Cardiac septum (tissue), 1 donor: ENCODE measurements around the gene NANOS2. TPM values are rescaled to one million over a fixed set of nuclear protein-coding genes. Genes with fewer than 3 reads are reported as not detected.

Experiments used
- DNase-seq: peaks from one replicate; pipeline ENCODE4 v3.0.0-alpha.2; 2020; ENCODE audit warnings: low spot score
- intact Hi-C: fragments of 100-400 bp; cut with DNase I; formaldehyde crosslinking; loops from one replicate; pipeline ENCODE4 v1.14.0; 2022
- long read RNA-seq: library from polyadenylated mRNA; unstranded; transcript quantifications from one replicate; pipeline ENCODE4 v2.0.0, GENCODE V29; 2021
- total RNA-seq: library from RNA; stranded (reverse); fragmentation: NEBNext Ultra II Directional; extraction: Animal tissue kit (Norgen Biotek cat#: 25700); gene quantifications from one replicate; pipeline ENCODE4 v1.2.1, GENCODE V29; 2021
- donor health status: DM: no; HTN: no; CAD: no.

Gene NANOS2
- not detected for total RNA-seq
- long read RNA-seq, result 0 reads

DNA sequence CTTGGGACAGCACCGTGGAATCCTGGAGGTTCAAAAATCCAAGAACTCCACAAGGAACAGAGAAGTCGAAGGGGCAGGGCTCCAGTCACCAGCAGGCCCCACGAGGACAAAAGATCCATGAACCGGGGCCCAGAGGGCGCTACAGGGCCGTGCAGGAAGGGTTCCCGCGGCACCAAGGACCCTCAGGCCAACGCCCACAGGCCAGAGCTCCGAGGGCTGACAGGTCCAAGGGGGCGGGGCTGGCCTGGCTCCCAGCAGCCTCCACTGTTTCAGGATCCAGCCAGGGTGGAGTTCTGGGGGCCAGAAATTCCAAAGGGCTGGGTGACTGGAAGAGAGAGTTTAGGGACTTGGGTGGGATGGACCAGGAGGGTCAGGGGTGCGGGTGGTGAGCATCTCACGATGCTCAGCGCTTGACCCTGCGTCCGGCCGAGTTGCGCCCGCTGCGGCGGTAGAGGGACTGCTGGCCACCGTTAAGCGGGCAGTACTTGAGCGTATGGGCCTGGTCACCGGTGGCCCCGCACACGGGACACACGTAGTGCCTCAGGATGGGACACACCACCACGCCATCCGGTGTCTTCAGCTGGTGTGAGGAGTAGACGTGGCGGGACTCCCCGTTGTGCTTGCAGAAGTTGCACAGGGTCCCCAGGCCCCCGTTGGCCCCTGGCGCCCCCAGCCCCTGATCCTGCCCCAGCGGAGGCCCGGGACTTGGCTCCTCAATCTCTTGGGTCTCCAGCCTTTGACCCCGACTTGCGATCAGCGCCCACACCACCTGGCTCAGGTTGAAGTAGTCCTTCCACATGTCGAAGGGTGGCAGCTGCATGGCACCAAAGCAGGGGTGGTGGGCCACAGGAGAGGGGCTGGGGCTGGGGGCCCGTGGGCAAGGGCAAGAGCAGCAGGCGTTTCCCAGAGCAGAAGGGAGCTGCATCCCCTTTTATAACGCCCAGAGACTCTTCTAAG lies at the start of gene NANOS2:
Gene NANOS2 (minus strand): TSS at position 905 of the 957 bp plus-strand sequence. CDS start 85 bp downstream, at position 820.
- DNase-seq, result no peak
- intact Hi-C loops, result no loop called here

DNA sequence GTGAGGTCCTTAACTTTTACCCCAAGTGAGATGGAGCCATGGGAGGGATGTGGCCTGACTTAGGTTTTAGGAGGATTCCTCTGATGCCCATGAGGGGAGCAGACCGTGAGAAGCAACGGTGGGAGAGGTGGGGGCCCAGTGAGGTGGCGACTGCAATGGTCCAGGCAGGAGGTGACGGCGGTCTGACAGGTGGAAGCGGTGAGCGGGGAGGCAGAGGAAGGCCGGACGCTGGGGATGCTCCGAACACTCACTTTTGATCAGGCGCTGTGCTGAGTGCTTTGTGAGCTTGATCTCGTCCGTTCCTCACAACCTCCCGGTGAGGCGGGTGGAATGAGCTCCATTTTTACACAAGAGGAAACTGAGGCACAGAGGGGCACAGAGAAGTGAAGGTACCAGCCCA lies 47.4 kb upstream of the NANOS2 start:
- intact Hi-C loops, result no loop called here
- DNase-seq, result no peak

GRCh38 chr19:45960595-45961235 lies 46.1 kb upstream of the NANOS2 start:
- no peak for DNase-seq
- intact Hi-C loops, result no loop called here

DNA sequence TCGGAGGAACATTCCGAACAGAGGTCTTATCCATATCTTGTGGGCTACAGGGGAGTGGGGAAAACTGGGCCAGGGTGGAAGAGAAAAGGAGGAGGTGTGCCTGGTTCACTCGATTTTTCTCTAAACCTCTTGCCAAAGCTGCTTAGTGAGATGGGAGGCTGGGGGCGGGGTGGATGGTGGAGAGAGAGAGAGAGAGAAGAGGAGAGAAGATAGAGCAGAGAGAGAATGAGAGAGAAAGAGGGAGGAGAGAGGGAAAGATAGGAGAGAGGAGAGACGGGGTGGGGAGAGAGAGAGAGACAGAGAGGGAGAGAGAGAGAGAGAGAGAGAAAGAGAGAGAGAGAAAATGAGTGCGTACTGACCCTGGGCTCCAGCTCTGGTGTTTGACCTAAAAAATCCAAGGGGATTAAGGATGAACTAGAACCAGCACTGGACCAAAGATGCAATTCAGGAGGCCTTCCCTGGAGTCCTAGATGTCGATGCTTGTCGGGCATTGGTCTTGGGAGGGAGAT lies 45.0 kb upstream of the NANOS2 start:
- DNase-seq, result no peak
- intact Hi-C loops, result no loop called here

- intact Hi-C loops, result no loop called here
- no peak for DNase-seq
These were observed 44.4 kb upstream of the NANOS2 start for GRCh38 chr19:45958769-45959516.

DNA sequence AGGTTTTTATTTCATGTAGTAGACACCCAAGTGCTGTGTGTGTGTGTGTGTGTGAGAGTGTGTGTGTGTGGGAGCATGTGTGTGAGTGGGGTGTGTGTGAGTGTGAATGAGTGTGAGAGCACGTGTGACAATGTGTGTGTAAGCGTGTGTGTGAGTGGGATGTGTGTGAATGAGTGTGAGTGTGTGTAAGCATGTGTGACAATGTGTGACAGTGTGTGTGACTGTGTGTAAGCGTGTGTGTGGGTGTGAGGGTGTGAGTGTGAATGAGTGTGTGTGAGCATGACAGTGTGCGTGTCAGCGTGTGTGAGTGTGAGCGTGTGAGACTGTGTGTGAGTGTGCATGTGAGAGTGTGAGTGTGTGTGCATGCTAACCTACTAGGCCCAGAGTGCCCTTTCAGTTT lies 43.7 kb upstream of the NANOS2 start:
- intact Hi-C loops, result no loop called here
- no peak for DNase-seq

DNA sequence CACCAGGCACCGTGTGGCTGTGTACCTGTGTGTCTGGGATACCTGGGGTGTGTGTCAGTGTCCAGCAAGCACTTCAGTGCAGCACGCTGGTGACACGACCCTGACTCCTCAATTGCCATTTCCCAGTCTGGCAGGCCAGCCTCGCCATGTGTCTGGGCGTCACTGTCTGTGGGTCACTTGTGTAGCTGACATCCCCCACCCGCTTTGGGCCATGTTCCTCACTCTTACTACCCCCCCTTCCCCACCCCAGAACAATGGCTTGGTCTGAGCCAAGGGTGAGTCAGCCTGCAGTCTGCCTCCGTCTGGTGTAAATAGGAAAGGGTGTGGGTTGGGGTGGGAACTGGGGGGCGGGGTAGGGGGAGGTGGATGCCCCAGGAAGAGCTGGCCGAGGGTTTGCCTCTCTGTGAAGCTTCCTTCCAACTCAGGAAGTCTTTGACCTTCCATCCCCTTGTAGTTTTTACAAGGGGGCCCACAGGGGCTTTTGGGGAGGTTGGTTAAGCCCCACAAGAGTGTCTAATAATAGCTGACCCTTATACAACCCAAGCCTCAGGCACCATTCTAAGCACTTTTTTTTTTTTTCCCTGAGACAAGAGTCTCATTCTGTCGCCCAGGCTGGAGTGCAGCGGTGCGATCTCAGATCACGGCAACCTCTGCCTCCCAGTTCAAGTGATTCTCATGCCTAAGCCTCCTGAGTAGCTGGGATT lies 41.5 kb upstream of the NANOS2 start:
- intact Hi-C loops, result loop anchor here (2.0 kb wide), 1 partner anchor 15 kb away; no protein-coding TSS in a partner anchor
- DNase-seq, result peak; percentile 82

DNA sequence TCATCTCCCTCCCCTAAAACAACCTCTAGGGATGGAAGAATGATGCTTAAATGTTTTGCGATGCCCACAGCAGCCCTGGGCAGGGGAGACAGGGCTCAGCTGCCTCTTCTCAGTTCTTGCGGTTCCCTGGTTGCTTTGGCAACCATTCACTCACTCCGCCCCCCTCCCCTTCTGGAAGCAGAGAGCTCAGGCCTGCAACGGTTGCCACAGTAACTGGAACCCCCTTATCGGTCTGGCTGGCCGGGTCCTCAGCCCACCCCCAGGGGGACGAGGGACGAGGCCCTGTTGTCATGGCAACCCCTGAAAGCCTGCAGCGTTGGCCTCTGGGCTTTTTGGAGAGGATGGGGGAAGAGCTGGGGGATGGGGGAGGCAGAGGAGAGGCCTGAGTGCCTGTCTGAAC lies 39.6 kb upstream of the NANOS2 start:
- intact Hi-C loops, result no loop called here
- no peak for DNase-seq

DNA sequence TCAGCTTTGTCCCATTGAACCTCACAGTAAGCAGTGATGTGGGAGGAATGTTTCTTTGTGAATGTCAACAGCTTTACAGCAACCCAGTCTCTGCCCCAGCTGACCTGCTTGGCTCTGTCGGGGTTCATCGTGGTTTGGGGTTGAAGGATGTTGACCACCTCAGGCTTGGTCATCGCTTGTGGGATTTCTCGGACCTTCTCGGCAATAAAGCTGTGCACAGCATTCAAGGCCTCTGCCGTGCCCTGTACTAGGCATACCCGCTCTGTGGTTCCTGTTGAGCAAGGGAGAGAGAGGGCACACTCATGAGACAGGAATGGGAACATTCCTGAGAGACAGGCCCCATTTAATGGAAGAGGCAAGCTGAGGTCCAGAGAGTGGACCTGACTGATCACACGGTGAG lies 39.1 kb upstream of the NANOS2 start:
- intact Hi-C loops, result no loop called here
- DNase-seq, result no peak

- intact Hi-C loops, result no loop called here
- DNase-seq, result no peak
These were observed 38.3 kb upstream of the NANOS2 start for GRCh38 chr19:45952686-45953505.

DNA sequence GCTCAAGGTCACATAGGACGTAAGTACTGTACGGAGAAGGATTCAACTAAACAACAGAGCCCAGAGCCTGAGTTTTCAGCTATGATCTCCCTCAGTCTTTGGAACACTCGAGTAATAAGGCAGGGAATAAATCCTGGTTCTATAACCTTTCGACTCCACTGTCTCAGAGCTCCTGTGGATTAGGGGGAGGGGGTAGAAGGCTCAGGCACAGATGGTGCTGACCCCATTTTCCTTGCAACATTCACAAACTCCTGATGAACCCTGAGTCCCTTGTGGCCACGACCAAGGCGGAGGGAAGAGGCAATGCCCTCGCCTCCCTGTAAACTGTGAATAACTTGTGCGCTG lies 37.7 kb upstream of the NANOS2 start:
- DNase-seq, result no peak
- intact Hi-C loops, result no loop called here

GRCh38 chr19:45947926-45948325 lies 33.3 kb upstream of the NANOS2 start:
- intact Hi-C loops, result no loop called here
- DNase-seq, result no peak

DNA sequence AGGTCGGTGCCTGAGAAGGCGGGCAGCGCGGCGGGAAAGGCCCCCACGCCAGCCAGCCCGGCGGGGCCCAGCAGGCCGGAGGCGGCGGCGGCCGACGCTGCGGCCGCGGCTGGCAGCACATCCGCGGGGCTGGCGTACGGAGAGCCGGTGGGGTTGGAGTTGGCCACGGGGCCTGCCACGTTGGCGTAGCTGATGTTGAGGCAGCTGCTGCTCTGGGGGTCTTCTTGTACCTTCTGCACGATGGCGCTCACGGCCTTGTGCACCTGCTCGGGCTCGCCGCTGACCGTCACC lies 25.9 kb upstream of the NANOS2 start:
- DNase-seq, result no peak
- intact Hi-C loops, result no loop called here

DNA sequence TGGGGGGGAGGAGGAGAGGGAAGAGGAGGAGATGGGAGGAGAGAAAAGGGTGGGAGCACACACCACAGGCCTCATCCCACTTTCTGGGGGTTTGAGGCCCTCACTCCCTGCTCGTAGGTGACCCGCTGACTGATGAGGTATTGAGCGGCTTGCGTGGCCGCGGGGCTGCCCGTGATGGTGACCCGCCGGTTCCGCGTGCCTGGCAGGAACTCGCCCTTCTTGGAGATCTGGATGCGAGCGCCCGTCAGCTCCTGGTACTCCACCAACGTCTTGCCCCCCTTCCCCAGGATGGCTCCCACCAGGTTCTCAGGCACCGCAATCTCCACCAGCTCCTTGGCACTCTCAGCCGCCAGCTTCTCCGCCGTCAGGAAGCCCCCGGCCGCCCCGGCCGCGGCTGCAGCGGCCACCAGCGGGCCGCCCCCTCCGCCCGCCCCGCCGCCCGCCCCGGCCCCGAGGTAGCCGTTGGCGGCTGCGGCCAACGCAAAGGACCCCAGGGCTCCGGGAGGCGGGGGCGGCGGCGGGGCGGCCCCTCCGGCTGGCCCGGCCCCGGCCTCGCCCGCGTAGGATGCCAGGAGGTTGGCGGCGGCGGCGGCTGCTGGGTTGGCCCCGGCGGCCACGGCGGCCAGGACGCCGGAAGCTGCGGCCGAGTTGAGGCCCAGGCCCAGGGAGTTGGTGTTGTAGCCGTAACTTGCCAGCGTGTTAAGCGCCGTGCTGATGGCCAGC lies 25.4 kb upstream of the NANOS2 start:
- intact Hi-C loops, result no loop called here
- DNase-seq, result no peak

- intact Hi-C loops, result no loop called here
- no peak for DNase-seq
These were observed 24.2 kb upstream of the NANOS2 start for GRCh38 chr19:45938733-45939319.

DNA sequence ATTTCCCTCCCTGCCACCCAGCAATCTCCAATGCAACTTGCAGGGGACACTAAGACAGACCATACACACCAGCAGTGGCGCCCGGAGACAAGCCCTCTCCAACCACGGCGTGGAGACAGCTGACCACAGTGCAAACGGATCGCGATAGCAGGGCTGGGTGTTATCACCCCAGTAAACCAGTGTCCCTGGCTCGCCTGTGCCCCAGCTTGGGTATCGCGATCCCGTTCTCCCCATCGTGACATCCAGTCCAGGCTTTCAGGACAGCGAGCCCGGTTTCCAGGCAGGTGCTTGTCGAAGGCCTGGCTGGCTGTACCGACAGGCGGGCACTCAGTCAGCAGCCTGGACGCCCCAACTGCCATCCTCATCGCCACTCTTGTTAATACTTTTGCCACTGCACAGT lies 20.7 kb upstream of the NANOS2 start:
- intact Hi-C loops, result no loop called here
- no peak for DNase-seq

GRCh38 chr19:45934551-45935230 lies 20.1 kb upstream of the NANOS2 start:
- intact Hi-C loops, result no loop called here
- no peak for DNase-seq
